Stomach (tissue), 4 donors: ENCODE results near the gene ZNF516.

ENCODE experiments used
- CTCF ChIP-seq, 7 experiments: fragments of 450-650 bp in 4 of 7; fragments of 200-600 bp in 3 of 7; sonication (generic) in 3 of 7; IDR thresholded peaks; one replicate each; pipeline ENCODE4 v1.5.1; 2016 to 2019; ENCODE audit warnings: antibody characterized with exemption in 7 of 7, control low read depth in 2 of 7, mild to moderate bottlenecking in 1 of 7
- EP300 ChIP-seq: sonication (generic); formaldehyde crosslinking; IDR thresholded peaks from one replicate; pipeline ENCODE4 v1.6.1; 2017; ENCODE audit warnings: antibody characterized with exemption
- POLR2A ChIP-seq, 4 donors: fragments of 450-650 bp; IDR thresholded peaks; one replicate each; pipeline ENCODE4 v1.6.1; 2016; ENCODE audit warnings: antibody characterized with exemption in 4 of 4, control low read depth in 2 of 4, mild to moderate bottlenecking in 1 of 4, moderate library complexity in 1 of 4

GRCh38 chr18:76405280-76405679, 89.8 kb downstream of the ZNF516 start:
- TF ChIP-seq CTCF (IDR thresholded peaks at IDR 0.05) (no peak), POLR2A (IDR thresholded peaks at IDR 0.05) (no peak), EP300 (no peak)
